Caco-2 (cell line): ENCODE data around the gene ISOC2. TPM values are rescaled to one million over a fixed set of nuclear protein-coding genes. Genes with fewer than 3 reads are reported as not detected.
A peak's percentile ranks its signal among the peaks of the same experiment; 100 is the strongest.

ENCODE experiments used
- Bru-seq: library from RNA; stranded (reverse); fragments of 400-500 nt; gene quantifications from one replicate; lab custom pipeline; 2021; lab: Mats Ljungman, UMichigan
- BruChase-seq, 2 experiments: library from RNA; stranded (reverse); fragments of 400-500 nt; gene quantifications; one replicate each; lab custom pipeline; 2021; lab: Mats Ljungman, UMichigan
- BruUV-seq: library from RNA; stranded (reverse); fragments of 400-500 nt; replicated peaks from 2 replicates; lab custom pipeline; 2021; lab: Mats Ljungman, UMichigan
- CTCF ChIA-PET: fragments of 300-600 bp; sonication (Branson Sonifier 250); formaldehyde crosslinking; loops from one replicate; lab custom pipeline; 2022; ENCODE audit warnings: antibody characterized with exemption; lab: Charles Lee
- POLR2A ChIA-PET: fragments of 300-600 bp; sonication (Branson Sonifier 250); formaldehyde crosslinking; loops from one replicate; lab custom pipeline; 2022; ENCODE audit warnings: antibody characterized with exemption; lab: Charles Lee
- DNase-seq, 2 experiments: peaks; one replicate each; pipeline versions ENCODE4 v3.0.0 to v3.0.0-alpha.2; 2020 to 2022
- H3K27me3 ChIP-seq: replicated peaks from 2 replicates; pipeline ENCODE4 v1.6.0; 2011; ENCODE audit warnings: low read length; ENCODE audit not compliant: control insufficient read depth, insufficient read depth
- H3K36me3 ChIP-seq: 2 replicates; pipeline ENCODE4 v1.5.1; 2011; ENCODE audit warnings: low read length; ENCODE audit not compliant: control insufficient read depth, insufficient read depth
- H3K4me1 ChIP-seq: fragments of 250-450 bp; sonication (Bioruptor Pico); 2 replicates; pipeline ENCODE4 v1.5.1; 2020; ENCODE audit warnings: mild to moderate bottlenecking
- H3K4me3 ChIP-seq: 2 replicates; pipeline ENCODE4 v1.5.1; 2011; ENCODE audit warnings: low read depth, mild to moderate bottlenecking, control low read depth, low read length
- H3K9me3 ChIP-seq: fragments of 250-450 bp; sonication (Bioruptor Pico); 2 replicates; pipeline ENCODE4 v1.5.1; 2020; ENCODE audit warnings: mild to moderate bottlenecking, moderate library complexity
- H3K27ac Mint-ChIP-seq: one replicate; pipeline ENCODE4 v1.8.0; 2022; ENCODE audit warnings: mixed read lengths; ENCODE audit not compliant: unreplicated experiment
- H3K27me3 Mint-ChIP-seq: one replicate; pipeline ENCODE4 v1.8.0; 2022; ENCODE audit warnings: mixed read lengths; ENCODE audit not compliant: insufficient read depth, unreplicated experiment
- H3K36me3 Mint-ChIP-seq: one replicate; pipeline ENCODE4 v1.8.0; 2022; ENCODE audit warnings: mild to moderate bottlenecking, mixed read lengths; ENCODE audit not compliant: insufficient read depth, unreplicated experiment
- H3K4me1 Mint-ChIP-seq: one replicate; pipeline ENCODE4 v1.8.0; 2022; ENCODE audit warnings: low read depth, mixed read lengths; ENCODE audit not compliant: unreplicated experiment
- H3K4me3 Mint-ChIP-seq: one replicate; pipeline ENCODE4 v1.8.0; 2022; ENCODE audit warnings: mild to moderate bottlenecking, moderate library complexity, mixed read lengths; ENCODE audit not compliant: unreplicated experiment
- H3K9me3 Mint-ChIP-seq: one replicate; pipeline ENCODE4 v1.8.0; 2022; ENCODE audit warnings: mixed read lengths; ENCODE audit not compliant: unreplicated experiment
- CTCF ChIP-seq, 2 experiments: fragments of 200-600 bp in 1 of 2; IDR thresholded peaks; 1 replicate in 1 of 2; 2 replicates in 1 of 2; pipeline versions ENCODE4 v1.5.1 to v1.8.0; 2011 to 2022; ENCODE audit warnings: antibody characterized with exemption in 1 of 2, control low read depth in 1 of 2, inconsistent platforms in 1 of 2, low read depth in 1 of 2, low read length in 1 of 2, mild to moderate bottlenecking in 1 of 2, moderate library complexity in 1 of 2; ENCODE audit not compliant: insufficient read depth in 1 of 2, severe bottlenecking in 1 of 2, unreplicated experiment in 1 of 2
- intact Hi-C: fragments of 100-400 bp; cut with micrococcal nuclease; formaldehyde crosslinking; loops from one replicate; pipeline ENCODE4 v1.10.0; 2022; ENCODE audit not compliant: unreplicated experiment
- long read RNA-seq: library from polyadenylated mRNA; stranded (forward); transcript quantifications from one replicate; pipeline ENCODE4 v2.0.0, GENCODE V29; 2022
- total RNA-seq: library from RNA; stranded (reverse); gene quantifications from 2 replicates; pipeline ENCODE4 v1.2.3, GENCODE V29; 2022

ISOC2 gene
- total RNA-seq = 40.6 and 49.6 TPM in 2 replicates
- Bru-seq, nascent RNA = percentile 61 among the genes with signal in this experiment
- BruChase-seq, experiment 1, labeled RNA remaining after a 2-hour chase = percentile 51 among the genes with signal in this experiment
- percentile 62 among the genes with signal in this experiment for BruChase-seq, experiment 2, labeled RNA remaining after a 6-hour chase
- long read RNA-seq, partial matches to known transcripts = 1 of 5 reads
- long read RNA-seq, other reads (novel, unspliced or antisense) = 1 of 5 reads

GRCh38 chr19:55461259-55461973 lies at the start of gene ISOC2:
TSS of gene ISOC2 (minus strand) at chr19:55461642. CDS start at chr19:55456486, 5,156 bp downstream.
- Mint-ChIP-seq H3K27me3 (peaks cover 5% of the 10 kb centered on the region), H3K9me3 (no peaks in the 10 kb centered on the region), H3K27ac (peak within 1 kb of the TSS; percentile 19), H3K36me3 (peaks cover 20% of the 10 kb centered on the region), H3K4me3 (peak within 1 kb of the TSS; percentile 81), H3K4me1 (peaks cover 8% of the 10 kb centered on the region)
- H3K36me3 ChIP-seq = no peaks in the 10 kb centered on the region
- H3K27me3 ChIP-seq = no peaks in the 10 kb centered on the region
- BruUV-seq = TSS peak; percentile 83
- intact Hi-C loops = loop anchor here (1.0 to 2.0 kb wide), 3 partner anchors 9 to 42 kb away; partner anchors contain the start of gene ZNF628
- H3K4me1 ChIP-seq = peaks cover 13% of the 10 kb centered on the region
- ChIA-PET POLR2A (interaction anchor here (0.6 to 1.1 kb wide), 17 partner anchors 8 to 392 kb away, joined by 3 to 32 read pairs (median 4); partner anchors contain the start of genes FIZ1, KMT5C, NAT14 and TMEM238), CTCF (interaction anchor here (0.6 to 1.1 kb wide), 18 partner anchors 14 to 316 kb away, joined by 3 to 20 read pairs (median 4); partner anchors contain the start of genes KMT5C, NAT14, TNNT1 and U2AF2)
- H3K9me3 ChIP-seq = no peaks in the 10 kb centered on the region
- no peak for TF ChIP-seq CTCF (IDR thresholded peaks at IDR 0.05; ENCODE audit: insufficient read depth in 1 of 2, low read depth in 1 of 2, low read length in 1 of 2, severe bottlenecking in 1 of 2, unreplicated experiment in 1 of 2)
- DNase-seq = peak; percentile 100
- H3K4me3 ChIP-seq = peak within 1 kb of the TSS; percentile 67

- ChIA-PET POLR2A (no interaction called here), CTCF (interaction anchor here (0.8 kb wide), 1 partner anchor 9 kb away, joined by 3 read pairs; no protein-coding TSS in a partner anchor)
- Histone ChIP-seq H3K36me3 (no peaks in the 10 kb centered on the region), H3K4me3 (no peak overlapping the region), H3K9me3 (peaks cover 8% of the 10 kb centered on the region; the same call in 1 of the 2 replicates), H3K4me1 (peaks cover 5% of the 10 kb centered on the region; the same call in 1 of the 2 replicates), H3K27me3 (no peaks in the 10 kb centered on the region; the same call in 1 of the 2 replicates)
- Mint-ChIP-seq H3K9me3 (peaks cover 6% of the 10 kb centered on the region), H3K36me3 (peaks cover 11% of the 10 kb centered on the region), H3K4me1 (peaks cover 8% of the 10 kb centered on the region), H3K27me3 (peaks cover 10% of the 10 kb centered on the region), H3K27ac (no peak overlapping the region), H3K4me3 (no peak overlapping the region)
- no peak for DNase-seq
- intact Hi-C loops = loop anchor here (10.0 kb wide), 1 partner anchor 103 kb away; the partner anchor contains the start of gene UBE2S
- BruUV-seq = no TSS peak
- no peak for TF ChIP-seq CTCF (IDR thresholded peaks at IDR 0.05; ENCODE audit: insufficient read depth in 1 of 2, low read depth in 1 of 2, low read length in 1 of 2, severe bottlenecking in 1 of 2, unreplicated experiment in 1 of 2)
Measured at GRCh38 chr19:55508120-55508519, 46.7 kb upstream of the ISOC2 start.

GRCh38 chr19:55504981-55505380 lies 43.5 kb upstream of the ISOC2 start:
- H3K4me1 ChIP-seq = peaks cover 8% of the 10 kb centered on the region; the same call in 1 of the 2 replicates
- intact Hi-C loops = loop anchor here (2.0 to 10.0 kb wide), 3 partner anchors 38 to 127 kb away; partner anchors contain the start of gene UBE2S
- peaks cover 10% of the 10 kb centered on the region for H3K4me1 Mint-ChIP-seq
- H3K27ac Mint-ChIP-seq = no peak overlapping the region
- TF ChIP-seq CTCF (IDR thresholded peaks at IDR 0.05; ENCODE audit: insufficient read depth in 1 of 2, low read depth in 1 of 2, low read length in 1 of 2, severe bottlenecking in 1 of 2, unreplicated experiment in 1 of 2) = no peak
- no TSS peak for BruUV-seq
- H3K9me3 ChIP-seq = peaks cover 8% of the 10 kb centered on the region; the same call in 1 of the 2 replicates
- H3K4me3 ChIP-seq = no peak overlapping the region
- peaks cover 14% of the 10 kb centered on the region for H3K36me3 Mint-ChIP-seq
- no peaks in the 10 kb centered on the region for H3K27me3 ChIP-seq
- H3K4me3 Mint-ChIP-seq = no peak overlapping the region
- ChIA-PET POLR2A (interaction anchor here (1.3 kb wide), 1 partner anchor 43 kb away, joined by 5 read pairs; the partner anchor contains the start of gene ISOC2), CTCF (interaction anchor here (0.6 to 2.8 kb wide), 5 partner anchors 29 to 121 kb away, joined by 3 to 35 read pairs (median 10); partner anchors contain the start of gene ZNF628)
- no peak for DNase-seq
- H3K9me3 Mint-ChIP-seq = peaks cover 18% of the 10 kb centered on the region
- H3K36me3 ChIP-seq = no peaks in the 10 kb centered on the region
- peaks cover 11% of the 10 kb centered on the region for H3K27me3 Mint-ChIP-seq
